ENCODE results near the gene PABPN1L. TPM values are rescaled to one million over a fixed set of nuclear protein-coding genes. Genes with fewer than 3 reads are reported as not detected.

The PABPN1L gene
- total RNA-seq, 1 experiment from 2014 or later: not detected

GRCh38 chr16:88883946-88884345 lies 17.5 kb upstream of the PABPN1L start:
- no peak for DNase-seq
- H3K9me3 Mint-ChIP-seq (ENCODE audit: unreplicated experiment): no peaks in the 10 kb centered on the region
- H3K36me3 ChIP-seq (ENCODE audit: control insufficient read depth, insufficient read depth, low read length): no peaks in the 10 kb centered on the region
- peaks cover 18% of the 10 kb centered on the region for H3K4me1 ChIP-seq
- H3K9me3 ChIP-seq: no peaks in the 10 kb centered on the region
- POLR2A ChIA-PET: no interaction called here
- no peak overlapping the region for H3K27ac Mint-ChIP-seq (ENCODE audit: unreplicated experiment)
- no peak overlapping the region for H3K4me3 Mint-ChIP-seq (ENCODE audit: unreplicated experiment)
- intact Hi-C loops (cut with micrococcal nuclease; ENCODE audit: unreplicated experiment): no loop called here
- H3K36me3 Mint-ChIP-seq (ENCODE audit: insufficient read depth, unreplicated experiment): no peaks in the 10 kb centered on the region
- CTCF ChIA-PET: no interaction called here
- H3K27me3 Mint-ChIP-seq (ENCODE audit: insufficient read depth, unreplicated experiment): no peaks in the 10 kb centered on the region
- no peaks in the 10 kb centered on the region for H3K4me1 Mint-ChIP-seq (ENCODE audit: low read depth, unreplicated experiment)
- no TSS peak for BruUV-seq (replicated peaks)
- TF ChIP-seq CTCF (IDR thresholded peaks at IDR 0.05; ENCODE audit: insufficient read depth in 1 of 2, low read depth in 1 of 2, low read length in 1 of 2, severe bottlenecking in 1 of 2, unreplicated experiment in 1 of 2): no peak
- H3K4me3 ChIP-seq (ENCODE audit: low read depth, low read length): no peak overlapping the region
- H3K27me3 ChIP-seq (replicated peaks; ENCODE audit: control insufficient read depth, insufficient read depth, low read length): no peaks in the 10 kb centered on the region

GRCh38 chr16:88883117-88883895 lies 16.8 kb upstream of the PABPN1L start:
- POLR2A ChIA-PET: no interaction called here

GRCh38 chr16:88882358-88883030 lies 16.0 kb upstream of the PABPN1L start:
- POLR2A ChIA-PET: no interaction called here
- Mint-ChIP-seq H3K4me3 (ENCODE audit: unreplicated experiment) (no peak overlapping the region), H3K27ac (ENCODE audit: unreplicated experiment) (no peak overlapping the region), H3K4me1 (ENCODE audit: low read depth, unreplicated experiment) (no peaks in the 10 kb centered on the region), H3K9me3 (ENCODE audit: unreplicated experiment) (no peaks in the 10 kb centered on the region), H3K27me3 (ENCODE audit: insufficient read depth, unreplicated experiment) (peaks cover 3% of the 10 kb centered on the region), H3K36me3 (ENCODE audit: insufficient read depth, unreplicated experiment) (no peaks in the 10 kb centered on the region)
- CTCF ChIA-PET: no interaction called here
- BruUV-seq (replicated peaks): no TSS peak
- no peak overlapping the region for H3K4me3 ChIP-seq (ENCODE audit: low read depth, low read length)
- H3K36me3 ChIP-seq (ENCODE audit: control insufficient read depth, insufficient read depth, low read length): no peaks in the 10 kb centered on the region
- intact Hi-C loops (cut with micrococcal nuclease; ENCODE audit: unreplicated experiment): no loop called here
- TF ChIP-seq CTCF (IDR thresholded peaks at IDR 0.05; ENCODE audit: insufficient read depth in 1 of 2, low read depth in 1 of 2, low read length in 1 of 2, severe bottlenecking in 1 of 2, unreplicated experiment in 1 of 2): no peak
- H3K27me3 ChIP-seq (replicated peaks; ENCODE audit: control insufficient read depth, insufficient read depth, low read length): no peaks in the 10 kb centered on the region; the same call in 1 of the 2 replicates
- H3K4me1 ChIP-seq: peaks cover 18% of the 10 kb centered on the region
- DNase-seq: peak in 1 of 2 experiments; percentile 63
- H3K9me3 ChIP-seq: no peaks in the 10 kb centered on the region

More at GRCh38 chr16:88883117-88883895, 16.8 kb upstream of the PABPN1L start:
- Histone ChIP-seq H3K9me3 (no peaks in the 10 kb centered on the region), H3K4me3 (ENCODE audit: low read depth, low read length) (no peak overlapping the region), H3K36me3 (ENCODE audit: control insufficient read depth, insufficient read depth, low read length) (no peaks in the 10 kb centered on the region), H3K4me1 (peaks cover 18% of the 10 kb centered on the region), H3K27me3 (replicated peaks; ENCODE audit: control insufficient read depth, insufficient read depth, low read length) (no peaks in the 10 kb centered on the region)
- TF ChIP-seq CTCF (IDR thresholded peaks at IDR 0.05; ENCODE audit: insufficient read depth in 1 of 2, low read depth in 1 of 2, low read length in 1 of 2, severe bottlenecking in 1 of 2, unreplicated experiment in 1 of 2): no peak
- intact Hi-C loops (cut with micrococcal nuclease; ENCODE audit: unreplicated experiment): no loop called here
- no peaks in the 10 kb centered on the region for H3K36me3 Mint-ChIP-seq (ENCODE audit: insufficient read depth, unreplicated experiment)
- no peak overlapping the region for H3K27ac Mint-ChIP-seq (ENCODE audit: unreplicated experiment)
- CTCF ChIA-PET: no interaction called here
- H3K4me1 Mint-ChIP-seq (ENCODE audit: low read depth, unreplicated experiment): no peaks in the 10 kb centered on the region
- no TSS peak for BruUV-seq (replicated peaks)
- no peak for DNase-seq
- H3K4me3 Mint-ChIP-seq (ENCODE audit: unreplicated experiment): no peak overlapping the region
- H3K27me3 Mint-ChIP-seq (ENCODE audit: insufficient read depth, unreplicated experiment): no peaks in the 10 kb centered on the region
- H3K9me3 Mint-ChIP-seq (ENCODE audit: unreplicated experiment): no peaks in the 10 kb centered on the region
